ENCODE results near the gene C18orf63. TPM values are rescaled to one million over a fixed set of nuclear protein-coding genes. Genes with fewer than 3 reads are reported as not detected.

Gene C18orf63
- total and polyA plus RNA-seq, 4 donors = not detected

DNA sequence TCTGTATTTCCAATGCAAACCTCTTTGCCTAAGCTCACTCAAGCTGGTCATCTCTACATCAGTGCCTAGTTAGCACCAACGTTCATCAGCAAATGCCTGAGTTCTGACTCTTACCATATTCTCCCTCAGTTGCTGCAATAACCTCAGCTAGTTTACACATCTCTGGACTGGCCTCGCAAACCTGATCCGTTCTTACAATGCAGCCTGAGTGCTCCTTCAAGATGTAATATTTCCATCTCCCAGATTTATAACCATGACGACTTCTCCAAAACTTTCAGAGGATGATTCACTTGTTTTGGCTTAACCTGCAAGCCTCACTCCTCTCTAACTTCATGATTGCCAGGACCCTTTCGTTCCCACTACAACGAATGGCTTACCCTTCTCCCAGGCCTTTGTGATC lies 71.7 kb downstream of the C18orf63 start:
- H3K9me3 ChIP-seq (ENCODE audit: control insufficient read depth in 4 of 4, low read length in 3 of 4) = no peaks in the 10 kb centered on the region
- no peak overlapping the region for H3K9ac ChIP-seq (ENCODE audit: low read depth in 1 of 2, low read length in 2 of 2)
- TF ChIP-seq, protein P1, sequence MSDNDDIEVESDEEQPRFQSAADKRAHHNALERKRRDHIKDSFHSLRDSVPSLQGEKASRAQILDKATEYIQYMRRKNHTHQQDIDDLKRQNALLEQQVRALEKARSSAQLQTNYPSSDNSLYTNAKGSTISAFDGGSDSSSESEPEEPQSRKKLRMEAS (IDR thresholded peaks at IDR 0.05) = no peak
- TF ChIP-seq FOXA1 (IDR thresholded peaks at IDR 0.05) = no peak
- no peak for TF ChIP-seq NR2F2 (IDR thresholded peaks at IDR 0.05)
- no peak for TF ChIP-seq SP1 (IDR thresholded peaks at IDR 0.05)
- no peak for TF ChIP-seq YY1 (IDR thresholded peaks at IDR 0.05)
- TF ChIP-seq JUND (IDR thresholded peaks at IDR 0.05) = no peak
- no peak for TF ChIP-seq RAD21 (IDR thresholded peaks at IDR 0.05)
- no peak for TF ChIP-seq RXRA (IDR thresholded peaks at IDR 0.05)
- no peak for TF ChIP-seq HNF4A (conservative IDR thresholded peaks at IDR 0.05)
- TF ChIP-seq, protein P2, sequence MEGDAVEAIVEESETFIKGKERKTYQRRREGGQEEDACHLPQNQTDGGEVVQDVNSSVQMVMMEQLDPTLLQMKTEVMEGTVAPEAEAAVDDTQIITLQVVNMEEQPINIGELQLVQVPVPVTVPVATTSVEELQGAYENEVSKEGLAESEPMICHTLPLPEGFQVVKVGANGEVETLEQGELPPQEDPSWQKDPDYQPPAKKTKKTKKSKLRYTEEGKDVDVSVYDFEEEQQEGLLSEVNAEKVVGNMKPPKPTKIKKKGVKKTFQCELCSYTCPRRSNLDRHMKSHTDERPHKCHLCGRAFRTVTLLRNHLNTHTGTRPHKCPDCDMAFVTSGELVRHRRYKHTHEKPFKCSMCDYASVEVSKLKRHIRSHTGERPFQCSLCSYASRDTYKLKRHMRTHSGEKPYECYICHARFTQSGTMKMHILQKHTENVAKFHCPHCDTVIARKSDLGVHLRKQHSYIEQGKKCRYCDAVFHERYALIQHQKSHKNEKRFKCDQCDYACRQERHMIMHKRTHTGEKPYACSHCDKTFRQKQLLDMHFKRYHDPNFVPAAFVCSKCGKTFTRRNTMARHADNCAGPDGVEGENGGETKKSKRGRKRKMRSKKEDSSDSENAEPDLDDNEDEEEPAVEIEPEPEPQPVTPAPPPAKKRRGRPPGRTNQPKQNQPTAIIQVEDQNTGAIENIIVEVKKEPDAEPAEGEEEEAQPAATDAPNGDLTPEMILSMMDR (IDR thresholded peaks at IDR 0.05; ENCODE audit: low read depth, low read length, missing input control) = no peak
- TF ChIP-seq GABPA (IDR thresholded peaks at IDR 0.05 in 1 of 2, conservative IDR thresholded peaks at IDR 0.05 in 1 of 2) = no peak
- TF ChIP-seq HNF4G (IDR thresholded peaks at IDR 0.05) = no peak
- TF ChIP-seq, protein P3, sequence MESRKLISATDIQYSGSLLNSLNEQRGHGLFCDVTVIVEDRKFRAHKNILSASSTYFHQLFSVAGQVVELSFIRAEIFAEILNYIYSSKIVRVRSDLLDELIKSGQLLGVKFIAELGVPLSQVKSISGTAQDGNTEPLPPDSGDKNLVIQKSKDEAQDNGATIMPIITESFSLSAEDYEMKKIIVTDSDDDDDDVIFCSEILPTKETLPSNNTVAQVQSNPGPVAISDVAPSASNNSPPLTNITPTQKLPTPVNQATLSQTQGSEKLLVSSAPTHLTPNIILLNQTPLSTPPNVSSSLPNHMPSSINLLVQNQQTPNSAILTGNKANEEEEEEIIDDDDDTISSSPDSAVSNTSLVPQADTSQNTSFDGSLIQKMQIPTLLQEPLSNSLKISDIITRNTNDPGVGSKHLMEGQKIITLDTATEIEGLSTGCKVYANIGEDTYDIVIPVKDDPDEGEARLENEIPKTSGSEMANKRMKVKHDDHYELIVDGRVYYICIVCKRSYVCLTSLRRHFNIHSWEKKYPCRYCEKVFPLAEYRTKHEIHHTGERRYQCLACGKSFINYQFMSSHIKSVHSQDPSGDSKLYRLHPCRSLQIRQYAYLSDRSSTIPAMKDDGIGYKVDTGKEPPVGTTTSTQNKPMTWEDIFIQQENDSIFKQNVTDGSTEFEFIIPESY (IDR thresholded peaks at IDR 0.05) = no peak
- TF ChIP-seq, protein P4, sequence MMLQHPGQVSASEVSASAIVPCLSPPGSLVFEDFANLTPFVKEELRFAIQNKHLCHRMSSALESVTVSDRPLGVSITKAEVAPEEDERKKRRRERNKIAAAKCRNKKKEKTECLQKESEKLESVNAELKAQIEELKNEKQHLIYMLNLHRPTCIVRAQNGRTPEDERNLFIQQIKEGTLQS (IDR thresholded peaks at IDR 0.05) = no peak
- TF ChIP-seq FOXA2 (IDR thresholded peaks at IDR 0.05) = no peak
- TF ChIP-seq, protein P5, sequence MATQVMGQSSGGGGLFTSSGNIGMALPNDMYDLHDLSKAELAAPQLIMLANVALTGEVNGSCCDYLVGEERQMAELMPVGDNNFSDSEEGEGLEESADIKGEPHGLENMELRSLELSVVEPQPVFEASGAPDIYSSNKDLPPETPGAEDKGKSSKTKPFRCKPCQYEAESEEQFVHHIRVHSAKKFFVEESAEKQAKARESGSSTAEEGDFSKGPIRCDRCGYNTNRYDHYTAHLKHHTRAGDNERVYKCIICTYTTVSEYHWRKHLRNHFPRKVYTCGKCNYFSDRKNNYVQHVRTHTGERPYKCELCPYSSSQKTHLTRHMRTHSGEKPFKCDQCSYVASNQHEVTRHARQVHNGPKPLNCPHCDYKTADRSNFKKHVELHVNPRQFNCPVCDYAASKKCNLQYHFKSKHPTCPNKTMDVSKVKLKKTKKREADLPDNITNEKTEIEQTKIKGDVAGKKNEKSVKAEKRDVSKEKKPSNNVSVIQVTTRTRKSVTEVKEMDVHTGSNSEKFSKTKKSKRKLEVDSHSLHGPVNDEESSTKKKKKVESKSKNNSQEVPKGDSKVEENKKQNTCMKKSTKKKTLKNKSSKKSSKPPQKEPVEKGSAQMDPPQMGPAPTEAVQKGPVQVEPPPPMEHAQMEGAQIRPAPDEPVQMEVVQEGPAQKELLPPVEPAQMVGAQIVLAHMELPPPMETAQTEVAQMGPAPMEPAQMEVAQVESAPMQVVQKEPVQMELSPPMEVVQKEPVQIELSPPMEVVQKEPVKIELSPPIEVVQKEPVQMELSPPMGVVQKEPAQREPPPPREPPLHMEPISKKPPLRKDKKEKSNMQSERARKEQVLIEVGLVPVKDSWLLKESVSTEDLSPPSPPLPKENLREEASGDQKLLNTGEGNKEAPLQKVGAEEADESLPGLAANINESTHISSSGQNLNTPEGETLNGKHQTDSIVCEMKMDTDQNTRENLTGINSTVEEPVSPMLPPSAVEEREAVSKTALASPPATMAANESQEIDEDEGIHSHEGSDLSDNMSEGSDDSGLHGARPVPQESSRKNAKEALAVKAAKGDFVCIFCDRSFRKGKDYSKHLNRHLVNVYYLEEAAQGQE (IDR thresholded peaks at IDR 0.05) = no peak
- no peak for TF ChIP-seq EGR1 (IDR thresholded peaks at IDR 0.05; ENCODE audit: low read depth in 2 of 2)
- no peak for TF ChIP-seq TAF1 (conservative IDR thresholded peaks at IDR 0.05)
- H3K4me1 ChIP-seq (ENCODE audit: control insufficient read depth in 4 of 4, insufficient read depth in 4 of 4, low read length in 3 of 4) = no peaks in the 10 kb centered on the region
- no peaks in the 10 kb centered on the region for H3K27me3 ChIP-seq (ENCODE audit: control insufficient read depth in 4 of 4, insufficient read depth in 4 of 4, low read length in 3 of 4)
- WGBS = 90% methylated on average over 6 of the region's 6 CpGs
- no peak overlapping the region for H3K4me3 ChIP-seq (ENCODE audit: low read depth in 1 of 3, low read length in 3 of 3)
- H3K27ac ChIP-seq (ENCODE audit: low read depth in 1 of 2, low read length in 2 of 2) = no peak overlapping the region
- H3K36me3 ChIP-seq (ENCODE audit: control insufficient read depth in 4 of 4, insufficient read depth in 3 of 4, low read depth in 1 of 4, low read length in 3 of 4) = no peaks in the 10 kb centered on the region
- DNase-seq (ENCODE audit: low spot score) = no peak

Measured in liver (tissue), 9 donors.